Measurements from ENCODE around the gene PPP3R2.

PPP3R2 gene, protein sequence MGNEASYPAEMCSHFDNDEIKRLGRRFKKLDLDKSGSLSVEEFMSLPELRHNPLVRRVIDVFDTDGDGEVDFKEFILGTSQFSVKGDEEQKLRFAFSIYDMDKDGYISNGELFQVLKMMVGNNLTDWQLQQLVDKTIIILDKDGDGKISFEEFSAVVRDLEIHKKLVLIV

DNA sequence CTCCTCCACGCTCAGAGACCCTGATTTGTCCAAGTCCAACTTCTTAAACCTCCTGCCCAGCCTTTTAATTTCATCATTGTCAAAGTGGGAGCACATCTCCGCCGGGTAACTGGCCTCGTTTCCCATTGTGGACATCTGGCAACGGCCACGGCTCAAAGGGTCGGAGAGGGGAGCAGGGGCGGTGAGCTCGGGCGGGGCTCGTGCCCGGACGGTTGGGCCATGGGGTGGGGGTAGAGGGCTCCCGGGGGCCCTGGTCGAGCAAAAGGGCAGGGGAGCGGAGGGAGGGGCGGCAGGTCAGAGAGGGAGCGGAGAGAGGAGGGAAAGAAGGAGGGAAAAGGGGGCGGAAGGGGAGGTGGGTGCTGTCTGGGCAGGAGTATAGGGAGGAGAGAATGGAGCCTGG is at the start of gene PPP3R2:
PPP3R2 (minus strand) TSS at position 174 of the 400 bp plus-strand sequence; CDS start at position 126, 48 bp downstream.
- Histone ChIP-seq H3K27me3 (ENCODE audit: insufficient read depth, low read length) (no peaks in the 10 kb centered on the region), H3K36me3 (ENCODE audit: insufficient read depth, low read length) (no peaks in the 10 kb centered on the region), H3K4me3 (ENCODE audit: low read length) (no peak within 1 kb of the TSS), H2AFZ (ENCODE audit: low read depth, low read length) (no peak within 1 kb of the TSS), H3K4me1 (ENCODE audit: insufficient read depth, low read length) (no peaks in the 10 kb centered on the region), H3K9me3 (ENCODE audit: low read length) (no peaks in the 10 kb centered on the region)

DNA sequence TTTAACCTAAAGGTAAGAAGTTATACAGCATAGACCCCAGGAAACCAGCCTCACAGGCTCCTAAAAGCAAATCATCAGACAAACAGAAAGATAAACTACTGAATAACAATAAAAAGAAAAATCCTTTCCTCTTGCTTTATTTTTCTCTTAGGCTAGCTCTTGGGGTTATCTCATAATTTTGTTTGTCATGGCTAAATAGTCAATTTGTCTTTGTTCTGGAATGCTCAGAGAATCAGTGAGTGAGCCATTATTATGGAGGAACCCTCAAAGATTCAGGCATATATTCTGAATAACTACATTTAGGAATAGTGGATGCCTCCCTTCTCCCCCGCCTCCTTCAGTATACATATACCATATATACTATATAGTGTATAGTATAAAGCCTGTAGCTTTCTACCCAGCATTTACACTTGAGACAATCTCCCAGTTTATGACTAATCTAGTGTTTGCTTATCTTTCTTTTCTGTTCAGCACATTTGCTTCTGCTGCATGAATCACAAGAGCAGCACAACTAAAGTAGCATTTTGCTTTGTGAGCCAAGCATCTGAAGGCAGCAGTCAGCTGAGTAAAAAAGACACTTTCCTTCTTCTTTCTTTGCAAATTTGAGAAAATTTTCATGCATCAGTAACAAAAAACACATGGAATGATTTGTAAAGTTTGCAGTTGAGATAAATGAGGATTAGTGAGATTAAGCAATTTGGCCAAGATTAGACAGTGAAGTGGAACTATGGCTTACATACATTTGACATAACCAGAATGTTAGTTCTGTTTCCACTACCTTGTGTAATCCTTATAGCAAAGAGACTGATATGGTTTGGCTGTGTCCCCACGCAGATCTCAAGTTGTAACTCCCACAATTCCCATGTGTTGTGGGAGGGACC is 45.3 kb upstream of the PPP3R2 start:
- H3K36me3 ChIP-seq (ENCODE audit: insufficient read depth, low read length): no peaks in the 10 kb centered on the region
- H2AFZ ChIP-seq (ENCODE audit: low read depth, low read length): no peak overlapping the region
- H3K27me3 ChIP-seq (ENCODE audit: insufficient read depth, low read length): no peaks in the 10 kb centered on the region
- no peaks in the 10 kb centered on the region for H3K9me3 ChIP-seq (ENCODE audit: low read length)
- H3K4me3 ChIP-seq (ENCODE audit: low read length): no peak overlapping the region
- H3K4me1 ChIP-seq (ENCODE audit: insufficient read depth, low read length): no peaks in the 10 kb centered on the region

DNA sequence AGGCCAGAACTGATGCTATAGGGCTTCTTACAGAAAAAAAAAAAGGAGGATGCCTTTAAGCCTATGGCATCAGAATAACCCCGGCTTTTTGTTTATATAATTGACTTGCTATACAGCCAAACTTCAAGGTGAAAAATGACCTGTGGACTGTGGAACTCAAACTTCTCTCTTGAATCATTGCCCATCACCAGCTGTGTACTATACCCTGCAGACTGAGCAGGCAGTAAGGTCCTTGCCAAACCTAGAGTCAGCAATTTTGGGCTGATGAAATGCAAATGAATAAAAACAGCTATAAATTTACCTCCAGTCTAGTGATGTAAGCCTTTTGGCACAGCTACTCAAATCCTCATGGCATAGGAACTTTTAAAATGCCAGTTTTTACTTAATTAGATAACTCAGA is 44.5 kb upstream of the PPP3R2 start:
- H3K36me3 ChIP-seq (ENCODE audit: insufficient read depth, low read length): no peaks in the 10 kb centered on the region
- no peak overlapping the region for H2AFZ ChIP-seq (ENCODE audit: low read depth, low read length)
- H3K9me3 ChIP-seq (ENCODE audit: low read length): no peaks in the 10 kb centered on the region
- H3K4me1 ChIP-seq (ENCODE audit: insufficient read depth, low read length): no peaks in the 10 kb centered on the region
- H3K4me3 ChIP-seq (ENCODE audit: low read length): no peak overlapping the region
- no peaks in the 10 kb centered on the region for H3K27me3 ChIP-seq (ENCODE audit: insufficient read depth, low read length)

DNA sequence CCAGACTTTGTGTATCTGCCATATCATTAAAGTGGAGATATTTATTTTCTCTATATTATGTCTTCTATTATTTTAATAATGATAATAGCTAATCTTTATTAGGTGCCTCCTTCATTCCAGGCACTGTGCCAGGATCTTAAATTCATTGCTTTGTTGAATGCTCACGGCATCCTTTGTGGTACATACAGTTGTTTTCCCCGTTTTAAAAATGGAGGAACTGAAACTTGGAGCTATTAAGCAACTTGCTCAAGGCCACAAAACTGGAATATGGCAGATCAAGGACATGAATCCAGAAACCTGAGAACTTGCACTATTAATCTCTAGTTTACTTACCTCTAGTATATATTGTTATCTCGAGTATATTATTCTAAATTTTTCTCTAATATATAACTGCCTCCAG is 41.5 kb upstream of the PPP3R2 start:
- Histone ChIP-seq H3K4me3 (ENCODE audit: low read length) (no peak overlapping the region), H3K4me1 (ENCODE audit: insufficient read depth, low read length) (no peaks in the 10 kb centered on the region), H3K36me3 (ENCODE audit: insufficient read depth, low read length) (no peaks in the 10 kb centered on the region), H3K9me3 (ENCODE audit: low read length) (no peaks in the 10 kb centered on the region), H2AFZ (ENCODE audit: low read depth, low read length) (no peak overlapping the region), H3K27me3 (ENCODE audit: insufficient read depth, low read length) (peaks cover 3% of the 10 kb centered on the region)

DNA sequence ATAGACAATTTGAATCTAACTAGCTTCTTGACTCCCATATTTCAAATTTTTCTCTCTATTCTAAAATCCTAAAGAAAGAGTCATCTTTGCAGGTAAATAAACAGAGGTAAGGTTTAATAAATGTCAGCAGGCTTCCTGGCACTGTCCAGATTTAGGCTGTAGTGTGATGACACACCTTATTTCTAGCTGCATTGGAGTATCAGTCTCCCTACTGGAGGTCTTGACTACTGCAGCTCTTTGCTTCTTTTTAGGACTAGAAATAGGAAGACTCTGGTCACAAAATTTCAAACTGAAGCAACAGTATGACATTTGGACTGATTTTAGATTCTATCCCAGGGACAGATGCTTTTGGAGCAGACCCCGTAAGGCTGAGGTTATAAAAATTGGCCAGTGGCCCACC is 40.7 kb upstream of the PPP3R2 start:
- peaks cover 3% of the 10 kb centered on the region for H3K27me3 ChIP-seq (ENCODE audit: insufficient read depth, low read length)
- H3K9me3 ChIP-seq (ENCODE audit: low read length): no peaks in the 10 kb centered on the region
- no peak overlapping the region for H2AFZ ChIP-seq (ENCODE audit: low read depth, low read length)
- H3K4me3 ChIP-seq (ENCODE audit: low read length): no peak overlapping the region
- H3K4me1 ChIP-seq (ENCODE audit: insufficient read depth, low read length): no peaks in the 10 kb centered on the region
- H3K36me3 ChIP-seq (ENCODE audit: insufficient read depth, low read length): no peaks in the 10 kb centered on the region

DNA sequence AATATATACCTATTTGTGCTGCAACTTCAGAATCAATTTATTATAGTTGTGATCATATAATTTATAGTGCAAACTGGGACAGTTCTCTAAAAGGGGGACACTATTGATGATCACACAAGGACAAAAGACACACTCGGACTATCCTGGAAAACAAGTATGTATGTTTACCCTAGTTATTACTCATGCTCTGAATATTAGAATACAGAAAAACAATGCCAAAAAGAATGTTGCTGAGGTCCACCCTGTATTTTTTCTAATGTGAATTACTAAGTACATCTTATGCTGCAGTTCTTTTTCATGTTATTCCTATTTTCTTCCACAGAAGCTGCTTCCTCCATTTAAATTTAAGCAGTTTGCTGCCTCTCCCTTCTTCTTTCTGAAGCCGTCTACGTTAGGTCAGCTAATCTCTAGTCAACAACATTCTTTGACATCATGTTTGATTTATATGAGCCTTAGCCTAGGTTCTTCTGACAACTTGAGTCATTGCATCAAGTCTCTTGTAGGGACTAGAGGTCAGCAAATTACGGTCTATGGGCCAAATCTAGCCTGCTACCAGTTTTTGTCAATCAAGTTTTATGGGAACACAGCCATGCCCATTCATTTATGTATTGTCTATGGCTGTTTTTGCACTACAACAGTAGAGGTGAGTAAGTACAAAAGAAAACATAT is 40.1 kb upstream of the PPP3R2 start:
- peaks cover 3% of the 10 kb centered on the region for H3K27me3 ChIP-seq (ENCODE audit: insufficient read depth, low read length)
- H3K9me3 ChIP-seq (ENCODE audit: low read length): no peaks in the 10 kb centered on the region
- H3K4me1 ChIP-seq (ENCODE audit: insufficient read depth, low read length): no peaks in the 10 kb centered on the region
- H3K4me3 ChIP-seq (ENCODE audit: low read length): no peak overlapping the region
- no peaks in the 10 kb centered on the region for H3K36me3 ChIP-seq (ENCODE audit: insufficient read depth, low read length)
- H2AFZ ChIP-seq (ENCODE audit: low read depth, low read length): no peak overlapping the region

DNA sequence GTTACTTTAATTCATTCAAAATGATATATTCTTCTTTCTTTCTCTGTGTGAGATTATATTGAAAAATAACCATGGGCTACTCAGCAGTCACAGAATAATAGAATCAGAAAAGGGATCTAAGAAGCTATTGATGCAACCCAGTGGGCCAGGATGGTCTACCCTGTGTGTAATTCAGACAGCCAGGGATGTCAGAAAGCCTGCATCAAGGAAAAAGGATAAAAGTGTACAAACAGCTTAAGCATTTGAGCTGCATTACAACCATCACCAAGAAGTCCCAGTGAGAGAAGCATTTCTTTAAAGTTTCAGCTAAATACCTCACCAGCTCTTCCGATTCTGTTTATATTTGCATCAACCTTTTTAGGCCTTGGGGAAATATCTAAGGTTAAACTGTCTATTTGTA is 37.8 kb upstream of the PPP3R2 start:
- no peak overlapping the region for H3K4me3 ChIP-seq (ENCODE audit: low read length)
- H2AFZ ChIP-seq (ENCODE audit: low read depth, low read length): no peak overlapping the region
- H3K9me3 ChIP-seq (ENCODE audit: low read length): no peaks in the 10 kb centered on the region
- H3K27me3 ChIP-seq (ENCODE audit: insufficient read depth, low read length): peaks cover 3% of the 10 kb centered on the region
- H3K4me1 ChIP-seq (ENCODE audit: insufficient read depth, low read length): no peaks in the 10 kb centered on the region
- no peaks in the 10 kb centered on the region for H3K36me3 ChIP-seq (ENCODE audit: insufficient read depth, low read length)

DNA sequence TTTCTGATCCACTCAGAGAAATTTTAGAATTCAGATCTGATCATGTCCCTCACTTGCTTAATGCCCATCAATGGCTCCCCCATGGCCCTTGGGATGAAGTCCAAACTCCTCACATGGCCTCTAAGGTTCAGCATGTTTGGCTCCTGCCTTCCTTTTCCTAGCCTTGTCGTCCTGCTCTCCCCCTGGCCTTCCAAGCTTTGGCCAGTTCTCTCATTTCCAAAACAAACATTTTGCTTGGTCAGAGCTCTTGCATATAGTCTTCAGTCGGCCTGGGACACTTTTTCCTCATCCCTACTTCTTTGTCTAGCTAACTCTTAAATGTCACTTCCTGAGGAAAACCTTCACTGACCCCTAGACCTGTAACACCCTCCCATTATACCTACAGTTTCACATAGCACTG is 37.1 kb upstream of the PPP3R2 start:
- Histone ChIP-seq H2AFZ (ENCODE audit: low read depth, low read length) (no peak overlapping the region), H3K9me3 (ENCODE audit: low read length) (no peaks in the 10 kb centered on the region), H3K27me3 (ENCODE audit: insufficient read depth, low read length) (peaks cover 3% of the 10 kb centered on the region), H3K4me3 (ENCODE audit: low read length) (no peak overlapping the region), H3K4me1 (ENCODE audit: insufficient read depth, low read length) (no peaks in the 10 kb centered on the region), H3K36me3 (ENCODE audit: insufficient read depth, low read length) (no peaks in the 10 kb centered on the region)

DNA sequence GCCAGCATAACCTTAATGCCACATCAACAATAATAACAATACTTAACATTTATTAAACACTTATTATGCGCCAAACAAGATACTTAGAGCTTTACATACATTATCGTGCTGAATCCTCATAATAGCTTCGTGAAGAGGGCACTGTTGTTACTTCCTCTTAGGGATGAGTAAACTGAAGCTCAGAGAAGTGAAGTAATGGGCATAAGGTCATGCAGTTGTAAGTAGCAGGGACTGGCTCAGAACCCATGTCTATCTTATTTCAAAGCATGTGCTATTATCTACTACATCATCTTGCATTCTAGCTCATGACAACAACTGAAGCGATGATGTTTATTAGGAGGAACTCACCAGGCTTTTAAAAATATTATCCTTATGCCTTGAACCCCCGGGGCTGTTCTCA is 34.9 kb upstream of the PPP3R2 start:
- Histone ChIP-seq H3K4me3 (ENCODE audit: low read length) (no peak overlapping the region), H3K27me3 (ENCODE audit: insufficient read depth, low read length) (peaks cover 3% of the 10 kb centered on the region), H3K9me3 (ENCODE audit: low read length) (no peaks in the 10 kb centered on the region), H3K4me1 (ENCODE audit: insufficient read depth, low read length) (no peaks in the 10 kb centered on the region), H3K36me3 (ENCODE audit: insufficient read depth, low read length) (no peaks in the 10 kb centered on the region), H2AFZ (ENCODE audit: low read depth, low read length) (no peak overlapping the region)

DNA sequence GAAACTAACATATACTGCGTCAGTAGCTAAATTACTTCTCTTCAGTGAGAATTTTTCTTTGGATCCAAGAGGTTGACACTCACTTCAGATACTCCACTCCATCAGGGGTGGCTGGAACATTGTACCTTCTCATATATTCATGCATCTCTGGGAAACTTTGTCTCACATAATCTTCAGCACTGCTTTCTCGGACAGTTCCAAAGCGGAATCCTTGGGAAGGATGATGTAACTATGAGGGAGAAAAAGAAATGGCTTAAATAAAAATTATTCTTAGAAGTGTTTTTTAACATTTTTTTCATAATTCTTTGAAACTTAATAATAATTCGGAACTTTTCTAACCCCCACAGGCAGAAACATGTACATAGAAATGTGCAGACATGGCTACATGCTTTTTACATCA is 33.4 kb upstream of the PPP3R2 start:
- Histone ChIP-seq H3K9me3 (ENCODE audit: low read length) (no peaks in the 10 kb centered on the region), H2AFZ (ENCODE audit: low read depth, low read length) (no peak overlapping the region), H3K4me3 (ENCODE audit: low read length) (no peak overlapping the region), H3K36me3 (ENCODE audit: insufficient read depth, low read length) (no peaks in the 10 kb centered on the region), H3K4me1 (ENCODE audit: insufficient read depth, low read length) (no peaks in the 10 kb centered on the region), H3K27me3 (ENCODE audit: insufficient read depth, low read length) (peaks cover under 1% of the 10 kb centered on the region)

DNA sequence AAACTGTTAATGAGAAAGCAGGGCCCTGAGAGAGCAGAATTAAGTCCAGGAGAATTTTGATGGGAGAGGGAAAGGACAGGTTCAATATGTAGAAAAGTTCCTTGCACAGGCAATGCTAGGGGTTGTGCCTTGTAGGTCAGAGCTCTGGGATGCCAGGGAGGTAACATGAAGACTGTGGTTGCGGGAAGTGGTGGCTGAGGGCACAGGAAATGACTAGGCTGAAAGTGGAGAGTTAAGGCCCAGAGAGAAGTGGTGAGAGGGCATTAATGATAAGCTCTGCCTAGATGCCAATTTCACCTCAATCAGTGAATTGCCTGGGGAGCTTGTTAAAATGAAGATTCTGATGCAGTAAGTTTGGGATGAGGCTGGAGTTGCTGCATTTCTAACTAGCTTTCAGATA is 31.5 kb upstream of the PPP3R2 start:
- no peaks in the 10 kb centered on the region for H3K27me3 ChIP-seq (ENCODE audit: insufficient read depth, low read length)
- H2AFZ ChIP-seq (ENCODE audit: low read depth, low read length): no peak overlapping the region
- no peak overlapping the region for H3K4me3 ChIP-seq (ENCODE audit: low read length)
- no peaks in the 10 kb centered on the region for H3K36me3 ChIP-seq (ENCODE audit: insufficient read depth, low read length)
- H3K4me1 ChIP-seq (ENCODE audit: insufficient read depth, low read length): no peaks in the 10 kb centered on the region
- H3K9me3 ChIP-seq (ENCODE audit: low read length): no peaks in the 10 kb centered on the region

DNA sequence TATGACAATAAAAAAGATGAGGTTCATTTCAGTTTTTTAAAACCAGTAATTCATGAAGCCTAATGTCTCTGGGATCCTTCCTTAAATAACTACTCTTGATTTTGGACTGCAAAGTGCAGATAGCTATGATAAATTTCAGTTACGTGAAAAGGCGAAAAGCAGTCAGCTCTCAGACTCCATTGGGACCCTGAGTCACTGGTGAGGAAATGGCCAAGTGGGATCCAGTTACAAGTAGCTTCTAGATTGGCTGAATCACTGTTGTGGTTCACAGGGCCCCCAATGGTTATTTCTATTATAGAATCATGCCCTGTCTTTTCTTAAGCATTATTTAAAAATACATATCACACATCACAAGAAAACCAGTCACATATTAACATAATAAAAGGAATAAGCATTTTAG is 31.1 kb upstream of the PPP3R2 start:
- Histone ChIP-seq H3K4me3 (ENCODE audit: low read length) (no peak overlapping the region), H3K4me1 (ENCODE audit: insufficient read depth, low read length) (no peaks in the 10 kb centered on the region), H3K36me3 (ENCODE audit: insufficient read depth, low read length) (no peaks in the 10 kb centered on the region), H3K9me3 (ENCODE audit: low read length) (no peaks in the 10 kb centered on the region), H2AFZ (ENCODE audit: low read depth, low read length) (no peak overlapping the region), H3K27me3 (ENCODE audit: insufficient read depth, low read length) (no peaks in the 10 kb centered on the region)

DNA sequence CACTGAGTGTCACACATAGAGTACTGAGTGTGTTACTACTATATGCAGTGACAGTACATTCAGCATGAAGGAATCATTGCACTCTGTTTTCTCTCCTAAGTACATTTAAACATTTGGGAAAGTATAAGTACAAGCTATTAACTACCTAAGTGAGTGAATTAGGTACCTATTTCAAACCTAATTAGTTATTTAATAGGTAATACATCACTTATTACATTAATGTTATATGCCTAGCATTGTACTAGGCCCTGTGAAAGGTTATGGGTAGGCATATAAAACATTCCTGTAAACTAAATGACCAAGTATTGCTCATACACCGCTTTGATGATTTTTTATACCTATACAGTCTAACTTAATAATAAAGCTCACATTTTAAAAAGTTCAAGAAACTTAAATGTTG is 25.7 kb upstream of the PPP3R2 start:
- no peaks in the 10 kb centered on the region for H3K36me3 ChIP-seq (ENCODE audit: insufficient read depth, low read length)
- H3K27me3 ChIP-seq (ENCODE audit: insufficient read depth, low read length): no peaks in the 10 kb centered on the region
- no peaks in the 10 kb centered on the region for H3K4me1 ChIP-seq (ENCODE audit: insufficient read depth, low read length)
- H2AFZ ChIP-seq (ENCODE audit: low read depth, low read length): no peak overlapping the region
- H3K9me3 ChIP-seq (ENCODE audit: low read length): no peaks in the 10 kb centered on the region
- no peak overlapping the region for H3K4me3 ChIP-seq (ENCODE audit: low read length)

All from neuron (in vitro differentiated cells).